OCI-LY1 (cell line): ENCODE measurements around the gene CS.
A peak's percentile ranks its signal among the peaks of the same experiment; 100 is the strongest.
"Not testable (repeated sequence)": the region's sequence is repeated elsewhere in the genome, so short reads cannot be mapped to it uniquely, and the experiment has no call there.

Experiments used
- H2AFZ ChIP-seq: fragments of 200-600 bp; sonication (generic), shearing (Covaris generic); 2 replicates; pipeline ENCODE4 v1.6.0; 2014; ENCODE audit warnings: antibody characterized with exemption, mild to moderate bottlenecking, low read length
- H3F3A ChIP-seq: fragments of 200-600 bp; sonication (generic), shearing (Covaris generic); 2 replicates; pipeline ENCODE4 v1.6.0; 2014; ENCODE audit warnings: mild to moderate bottlenecking, antibody characterized with exemption, low read length, moderate library complexity; ENCODE audit not compliant: insufficient read depth
- H3K27ac ChIP-seq: fragments of 200-600 bp; sonication (generic); 2 replicates; pipeline ENCODE4 v1.5.1; 2014; ENCODE audit warnings: low read length, mixed run types, mild to moderate bottlenecking, low read depth; ENCODE audit not compliant: poor library complexity, severe bottlenecking
- H3K27me3 ChIP-seq: fragments of 200-600 bp; sonication (generic); 2 replicates; pipeline ENCODE4 v1.6.0; 2014; ENCODE audit warnings: antibody characterized with exemption, mild to moderate bottlenecking, low read length, moderate library complexity; ENCODE audit not compliant: insufficient read depth
- H3K36me3 ChIP-seq: fragments of 200-600 bp; sonication (generic); 2 replicates; pipeline ENCODE4 v1.6.1; 2014; ENCODE audit warnings: mild to moderate bottlenecking, antibody characterized with exemption, low read length, moderate library complexity, mixed read lengths; ENCODE audit not compliant: insufficient read depth
- H3K4me1 ChIP-seq: fragments of 200-600 bp; sonication (generic); 2 replicates; pipeline ENCODE4 v1.5.1; 2014; ENCODE audit warnings: mild to moderate bottlenecking, low read length, moderate library complexity; ENCODE audit not compliant: insufficient read depth, severe bottlenecking
- H3K4me2 ChIP-seq: fragments of 200-600 bp; sonication (generic), shearing (Covaris generic); 2 replicates; pipeline ENCODE4 v1.6.1; 2014; ENCODE audit warnings: low read length
- H3K4me3 ChIP-seq: fragments of 200-600 bp; sonication (generic); 2 replicates; pipeline ENCODE4 v1.5.1; 2014; ENCODE audit warnings: low read length, low read depth, mild to moderate bottlenecking, mixed read lengths; ENCODE audit not compliant: poor library complexity, severe bottlenecking
- H3K79me2 ChIP-seq: fragments of 200-600 bp; shearing (Covaris generic); 2 replicates; pipeline ENCODE4 v1.6.1; 2016; ENCODE audit warnings: mixed run types, low read length, mixed read lengths; ENCODE audit not compliant: insufficient read depth
- H3K9ac ChIP-seq: fragments of 200-600 bp; sonication (generic), shearing (Covaris generic); 2 replicates; pipeline ENCODE4 v1.6.1; 2014; ENCODE audit warnings: mild to moderate bottlenecking, low read length, mixed read lengths
- H3K9me2 ChIP-seq: fragments of 200-600 bp; sonication (generic), shearing (Covaris generic); 2 replicates; pipeline ENCODE4 v1.6.1; 2014; ENCODE audit warnings: low read depth, mild to moderate bottlenecking, low read length, mixed read lengths
- H3K9me3 ChIP-seq: fragments of 200-600 bp; shearing (Covaris generic); 2 replicates; pipeline ENCODE4 v1.6.1; 2014; ENCODE audit warnings: low read length, mixed read lengths
- H4K20me1 ChIP-seq: fragments of 200-600 bp; sonication (generic), shearing (Covaris generic); 2 replicates; pipeline ENCODE4 v1.6.0; 2016; ENCODE audit warnings: mild to moderate bottlenecking, low read length; ENCODE audit not compliant: insufficient read depth
- CTCF ChIP-seq: fragments of 200-600 bp; sonication (generic), shearing (Covaris generic); IDR thresholded peaks from 2 replicates; pipeline ENCODE4 v1.5.1; 2017; ENCODE audit warnings: mild to moderate bottlenecking, antibody characterized with exemption, low read length, moderate library complexity, mixed read lengths
- EZH2 ChIP-seq: fragments of 200-600 bp; sonication (generic), shearing (Covaris generic); IDR thresholded peaks from 2 replicates; pipeline ENCODE4 v1.8.0; 2017; ENCODE audit warnings: borderline replicate concordance, mixed run types, mild to moderate bottlenecking, antibody characterized with exemption, low read length, moderate library complexity, mixed read lengths

The CS gene

GRCh38 chr12:56267443-56268071 is 32.6 kb downstream of the CS start:
- no peak for TF ChIP-seq CTCF
- TF ChIP-seq EZH2: no peak
- H3K4me2 ChIP-seq: peak overlapping the region; percentile 88
- peak overlapping the region; percentile 66 for H3K4me3 ChIP-seq
- H3F3A ChIP-seq: peaks cover 3% of the 10 kb centered on the region; the same call in 1 of the 2 replicates
- peaks cover 26% of the 10 kb centered on the region; the same call in 1 of the 2 replicates for H3K36me3 ChIP-seq
- no peaks in the 10 kb centered on the region for H3K79me2 ChIP-seq
- no peaks in the 10 kb centered on the region for H3K9me2 ChIP-seq
- H3K4me1 ChIP-seq: peaks cover 16% of the 10 kb centered on the region
- H3K9me3 ChIP-seq: no peaks in the 10 kb centered on the region
- H3K9ac ChIP-seq: peak overlapping the region; percentile 64
- no peaks in the 10 kb centered on the region for H3K27me3 ChIP-seq
- peak overlapping the region; percentile 56 for H3K27ac ChIP-seq
- no peaks in the 10 kb centered on the region for H4K20me1 ChIP-seq
- 0 out of 2 replicates have a peak overlapping the region, but pooled peaks have one; percentile 28 for H2AFZ ChIP-seq

GRCh38 chr12:56266693-56267442 is 33.3 kb downstream of the CS start, which contains the start of gene COQ10A:
Gene COQ10A (plus strand): TSS chr12:56266942. CDS start chr12:56267119, 177 bp downstream.
- H3K4me2 ChIP-seq: peak within 1 kb of the TSS; percentile 88
- H3K4me1 ChIP-seq: peaks cover 16% of the 10 kb centered on the region
- peak within 1 kb of the TSS; percentile 66 for H3K4me3 ChIP-seq
- no peaks in the 10 kb centered on the region for H4K20me1 ChIP-seq
- peak within 1 kb of the TSS; percentile 64 for H3K9ac ChIP-seq
- peaks cover 19% of the 10 kb centered on the region; the same call in 1 of the 2 replicates for H3K36me3 ChIP-seq
- H3K27me3 ChIP-seq: no peaks in the 10 kb centered on the region
- H3K79me2 ChIP-seq: no peaks in the 10 kb centered on the region
- no peaks in the 10 kb centered on the region for H3K9me3 ChIP-seq
- no peaks in the 10 kb centered on the region for H3K9me2 ChIP-seq
- peak within 1 kb of the TSS; percentile 64 for H3K27ac ChIP-seq
- peaks cover 3% of the 10 kb centered on the region; the same call in 1 of the 2 replicates for H3F3A ChIP-seq
- H2AFZ ChIP-seq: 0 out of 2 replicates have a peak within 1 kb of the TSS, but pooled peaks have one; percentile 28
- TF ChIP-seq EZH2 (no peak), CTCF (peak; percentile 56)

GRCh38 chr12:56266068-56266692 is 34.0 kb downstream of the CS start:
- not testable (repeated sequence) for H2AFZ ChIP-seq, H3K79me2 ChIP-seq, H3K9me2 ChIP-seq, H4K20me1 ChIP-seq, H3K27me3 ChIP-seq, H3K9me3 ChIP-seq, H3F3A ChIP-seq
- peak overlapping the region; percentile 88 for H3K4me2 ChIP-seq
- H3K27ac ChIP-seq: peak overlapping the region; percentile 64
- peak overlapping the region; percentile 64 for H3K9ac ChIP-seq
- H3K4me1 ChIP-seq: peaks cover 16% of the 10 kb centered on the region
- peaks cover 15% of the 10 kb centered on the region; the same call in 1 of the 2 replicates for H3K36me3 ChIP-seq
- peak overlapping the region; percentile 66 for H3K4me3 ChIP-seq

GRCh38 chr12:56262955-56263354 is 37.2 kb downstream of the CS start:
- not testable (repeated sequence) for H3K9ac ChIP-seq, H3K27me3 ChIP-seq, H3K4me3 ChIP-seq, H3K27ac ChIP-seq, H3K79me2 ChIP-seq, H3K9me2 ChIP-seq, H4K20me1 ChIP-seq, H2AFZ ChIP-seq, H3K36me3 ChIP-seq, H3K4me2 ChIP-seq, H3F3A ChIP-seq, H3K9me3 ChIP-seq
- peaks cover 20% of the 10 kb centered on the region for H3K4me1 ChIP-seq
